GM13977 (cell line): Measurements from ENCODE around the gene PITX3.
"Not testable (repeated sequence)": the region's sequence is repeated elsewhere in the genome, so short reads cannot be mapped to it uniquely, and the experiment has no call there.

Experiments
- DNase-seq: peaks from one replicate; pipeline ENCODE4 v3.0.0; 2012; ENCODE audit warnings: low spot score
- in situ Hi-C: fragments of 300-500 bp; cut with MboI; formaldehyde crosslinking; loops from one replicate; pipeline ENCODE4 v1.12.0; 2022; ENCODE audit warnings: low sequenced_read_pairs, low pct_unique_long_range_greater_than_20kb, mixed read lengths, inconsistent platforms; ENCODE audit not compliant: unreplicated experiment
- TF ChIP-seq, protein P1 (sequence below): IDR thresholded peaks from 2 replicates; pipeline ENCODE4 v1.5.1; 2012; ENCODE audit warnings: mild to moderate bottlenecking, control low read depth; ENCODE audit not compliant: insufficient read depth; ENCODE audit errors: extremely low read depth, missing control alignments

The PITX3 gene

DNA sequence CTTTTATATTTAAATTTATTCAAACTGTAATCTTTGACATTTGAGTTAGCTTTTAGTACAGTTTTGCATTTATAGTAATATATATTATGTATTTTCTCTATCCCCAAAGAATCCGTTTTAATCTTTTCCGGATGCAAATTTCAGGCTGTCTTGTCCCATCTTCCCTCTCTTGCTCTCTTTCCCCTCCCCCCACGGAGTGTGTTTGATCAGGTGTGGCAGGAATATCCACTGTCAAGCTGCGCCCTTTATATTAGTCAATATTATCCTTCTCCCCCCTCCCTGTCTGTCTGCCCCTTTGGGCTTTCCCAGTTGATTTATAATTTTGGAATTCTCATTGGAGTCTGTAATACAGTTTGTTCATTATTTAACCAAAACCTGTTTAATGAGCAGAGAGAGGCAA, 23.1 kb upstream of the PITX3 start:
- DNase-seq = no peak
- in situ Hi-C loops = no loop called here
- TF ChIP-seq, protein P1, sequence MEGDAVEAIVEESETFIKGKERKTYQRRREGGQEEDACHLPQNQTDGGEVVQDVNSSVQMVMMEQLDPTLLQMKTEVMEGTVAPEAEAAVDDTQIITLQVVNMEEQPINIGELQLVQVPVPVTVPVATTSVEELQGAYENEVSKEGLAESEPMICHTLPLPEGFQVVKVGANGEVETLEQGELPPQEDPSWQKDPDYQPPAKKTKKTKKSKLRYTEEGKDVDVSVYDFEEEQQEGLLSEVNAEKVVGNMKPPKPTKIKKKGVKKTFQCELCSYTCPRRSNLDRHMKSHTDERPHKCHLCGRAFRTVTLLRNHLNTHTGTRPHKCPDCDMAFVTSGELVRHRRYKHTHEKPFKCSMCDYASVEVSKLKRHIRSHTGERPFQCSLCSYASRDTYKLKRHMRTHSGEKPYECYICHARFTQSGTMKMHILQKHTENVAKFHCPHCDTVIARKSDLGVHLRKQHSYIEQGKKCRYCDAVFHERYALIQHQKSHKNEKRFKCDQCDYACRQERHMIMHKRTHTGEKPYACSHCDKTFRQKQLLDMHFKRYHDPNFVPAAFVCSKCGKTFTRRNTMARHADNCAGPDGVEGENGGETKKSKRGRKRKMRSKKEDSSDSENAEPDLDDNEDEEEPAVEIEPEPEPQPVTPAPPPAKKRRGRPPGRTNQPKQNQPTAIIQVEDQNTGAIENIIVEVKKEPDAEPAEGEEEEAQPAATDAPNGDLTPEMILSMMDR = no peak

- TF ChIP-seq, protein P1 = no peak
- in situ Hi-C loops = no loop called here
- no peak for DNase-seq
These were observed 21.5 kb upstream of the PITX3 start for GRCh38 chr10:102262744-102263370.

DNA sequence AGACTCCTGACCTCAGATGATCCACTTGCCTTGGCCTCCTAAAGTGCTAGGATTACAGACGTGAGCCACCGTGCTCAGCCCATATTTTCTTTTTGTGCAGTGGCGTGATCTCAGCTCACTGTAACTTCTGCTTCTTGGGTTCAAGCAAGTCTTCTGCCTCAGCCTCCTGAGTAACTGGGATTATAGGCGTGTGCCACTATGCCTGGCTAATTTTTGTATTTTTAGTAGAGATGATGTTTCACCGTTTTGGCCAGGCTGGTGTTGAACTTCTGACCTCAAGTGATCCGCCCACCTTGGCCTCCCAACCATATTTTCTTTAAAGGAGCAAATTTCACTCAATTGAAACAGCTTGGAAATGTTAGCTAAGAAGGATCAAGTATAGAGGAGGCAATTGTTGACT, 20.5 kb upstream of the PITX3 start:
- no peak for DNase-seq
- in situ Hi-C loops = no loop called here
- TF ChIP-seq, protein P1 = no peak

GRCh38 chr10:102261196-102261595, 19.9 kb upstream of the PITX3 start:
- DNase-seq = no peak
- in situ Hi-C loops = no loop called here
- TF ChIP-seq, protein P1 = no peak

DNA sequence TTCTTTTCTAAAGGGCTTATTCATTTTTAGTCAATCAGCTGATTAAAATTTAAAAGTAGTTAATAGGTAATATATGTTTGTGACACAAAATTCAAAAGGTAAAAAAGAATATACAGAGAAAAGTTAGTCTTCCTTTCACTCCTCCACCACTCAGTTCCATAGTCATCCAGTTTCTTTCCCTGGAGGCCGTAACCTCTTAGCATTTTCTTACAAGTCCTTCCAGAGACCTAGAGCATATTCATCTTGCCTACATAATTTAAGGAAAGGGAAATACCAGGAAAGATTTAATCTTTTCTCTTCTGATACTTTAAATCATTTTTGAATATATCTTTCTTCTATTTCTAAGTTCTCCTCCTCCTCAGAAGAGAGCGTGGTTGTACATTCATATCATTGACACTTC, 14.1 kb upstream of the PITX3 start:
- TF ChIP-seq, protein P1 = no peak
- in situ Hi-C loops = no loop called here
- no peak for DNase-seq

GRCh38 chr10:102254426-102254825, 13.1 kb upstream of the PITX3 start:
- TF ChIP-seq, protein P1 = no peak
- in situ Hi-C loops = no loop called here
- no peak for DNase-seq

DNA sequence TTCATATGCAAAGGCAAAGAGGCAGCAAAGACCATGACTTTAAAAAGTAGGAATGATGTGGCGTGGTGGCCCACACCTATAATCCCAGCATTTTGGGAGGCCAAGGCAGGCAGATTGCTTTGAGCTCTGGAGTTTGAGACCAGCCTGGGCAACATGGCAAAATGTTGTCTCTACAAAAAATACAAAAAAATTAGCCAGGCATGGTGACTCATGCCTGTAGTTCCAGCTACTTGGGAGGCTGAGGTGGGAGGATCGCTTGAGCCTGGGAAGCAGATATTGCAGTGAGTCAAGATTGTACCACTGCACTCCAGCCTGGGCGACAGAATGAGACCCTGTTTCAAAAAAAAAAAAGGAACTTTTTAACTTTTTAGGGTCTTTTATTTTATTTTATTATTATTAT, 11.2 kb upstream of the PITX3 start:
- DNase-seq, in situ Hi-C loops: not testable (repeated sequence)
